ENCODE results near the gene ZMYM2. TPM values are rescaled to one million over a fixed set of nuclear protein-coding genes. Genes with fewer than 3 reads are reported as not detected.
A peak's percentile ranks its signal among the peaks of the same experiment; 100 is the strongest.

Gene ZMYM2
- total RNA-seq, 1 donor from 2014 or later: 134 TPM

GRCh38 chr13:20132052-20132634 lies 173.6 kb downstream of the ZMYM2 start:
- Mint-ChIP-seq H3K4me1 (peaks cover 3% of the 10 kb centered on the region), H3K36me3 (ENCODE audit: low read depth) (no peaks in the 10 kb centered on the region), H3K9me3 (no peaks in the 10 kb centered on the region), H3K27me3 (ENCODE audit: low read depth) (peaks cover 20% of the 10 kb centered on the region), H3K4me3 (no peak overlapping the region), H3K27ac (ENCODE audit: unreplicated experiment) (no peak overlapping the region)
- TF ChIP-seq, protein P1, sequence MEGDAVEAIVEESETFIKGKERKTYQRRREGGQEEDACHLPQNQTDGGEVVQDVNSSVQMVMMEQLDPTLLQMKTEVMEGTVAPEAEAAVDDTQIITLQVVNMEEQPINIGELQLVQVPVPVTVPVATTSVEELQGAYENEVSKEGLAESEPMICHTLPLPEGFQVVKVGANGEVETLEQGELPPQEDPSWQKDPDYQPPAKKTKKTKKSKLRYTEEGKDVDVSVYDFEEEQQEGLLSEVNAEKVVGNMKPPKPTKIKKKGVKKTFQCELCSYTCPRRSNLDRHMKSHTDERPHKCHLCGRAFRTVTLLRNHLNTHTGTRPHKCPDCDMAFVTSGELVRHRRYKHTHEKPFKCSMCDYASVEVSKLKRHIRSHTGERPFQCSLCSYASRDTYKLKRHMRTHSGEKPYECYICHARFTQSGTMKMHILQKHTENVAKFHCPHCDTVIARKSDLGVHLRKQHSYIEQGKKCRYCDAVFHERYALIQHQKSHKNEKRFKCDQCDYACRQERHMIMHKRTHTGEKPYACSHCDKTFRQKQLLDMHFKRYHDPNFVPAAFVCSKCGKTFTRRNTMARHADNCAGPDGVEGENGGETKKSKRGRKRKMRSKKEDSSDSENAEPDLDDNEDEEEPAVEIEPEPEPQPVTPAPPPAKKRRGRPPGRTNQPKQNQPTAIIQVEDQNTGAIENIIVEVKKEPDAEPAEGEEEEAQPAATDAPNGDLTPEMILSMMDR (conservative IDR thresholded peaks at IDR 0.05): no peak
- DNase-seq (ENCODE audit: low read depth, low spot score): no peak

DNA sequence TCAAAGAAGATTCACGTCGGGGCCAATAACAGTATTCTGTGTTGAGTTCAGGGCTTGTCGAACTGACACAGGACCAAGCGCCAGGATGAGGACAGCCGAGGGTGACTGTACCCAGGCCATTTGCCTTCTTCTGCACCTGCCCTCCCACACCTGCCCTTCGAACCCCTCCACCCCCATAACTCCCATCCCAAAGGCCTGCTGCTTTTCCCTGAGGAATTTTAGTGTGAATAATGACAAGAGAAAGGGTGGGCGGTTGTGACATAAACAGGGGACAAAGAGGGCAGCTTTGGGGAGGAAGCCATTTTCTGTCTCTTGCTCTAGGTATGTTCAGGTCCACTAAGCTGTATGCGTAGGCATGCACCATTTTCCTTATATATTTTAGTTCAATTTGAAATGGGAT lies 176.2 kb downstream of the ZMYM2 start:
- Mint-ChIP-seq H3K4me1 (peaks cover 3% of the 10 kb centered on the region), H3K9me3 (no peaks in the 10 kb centered on the region), H3K36me3 (ENCODE audit: low read depth) (no peaks in the 10 kb centered on the region), H3K4me3 (no peak overlapping the region), H3K27ac (ENCODE audit: unreplicated experiment) (no peak overlapping the region), H3K27me3 (ENCODE audit: low read depth) (peaks cover 30% of the 10 kb centered on the region)
- TF ChIP-seq, protein P1 (conservative IDR thresholded peaks at IDR 0.05): no peak
- no peak for DNase-seq (ENCODE audit: low read depth, low spot score)

DNA sequence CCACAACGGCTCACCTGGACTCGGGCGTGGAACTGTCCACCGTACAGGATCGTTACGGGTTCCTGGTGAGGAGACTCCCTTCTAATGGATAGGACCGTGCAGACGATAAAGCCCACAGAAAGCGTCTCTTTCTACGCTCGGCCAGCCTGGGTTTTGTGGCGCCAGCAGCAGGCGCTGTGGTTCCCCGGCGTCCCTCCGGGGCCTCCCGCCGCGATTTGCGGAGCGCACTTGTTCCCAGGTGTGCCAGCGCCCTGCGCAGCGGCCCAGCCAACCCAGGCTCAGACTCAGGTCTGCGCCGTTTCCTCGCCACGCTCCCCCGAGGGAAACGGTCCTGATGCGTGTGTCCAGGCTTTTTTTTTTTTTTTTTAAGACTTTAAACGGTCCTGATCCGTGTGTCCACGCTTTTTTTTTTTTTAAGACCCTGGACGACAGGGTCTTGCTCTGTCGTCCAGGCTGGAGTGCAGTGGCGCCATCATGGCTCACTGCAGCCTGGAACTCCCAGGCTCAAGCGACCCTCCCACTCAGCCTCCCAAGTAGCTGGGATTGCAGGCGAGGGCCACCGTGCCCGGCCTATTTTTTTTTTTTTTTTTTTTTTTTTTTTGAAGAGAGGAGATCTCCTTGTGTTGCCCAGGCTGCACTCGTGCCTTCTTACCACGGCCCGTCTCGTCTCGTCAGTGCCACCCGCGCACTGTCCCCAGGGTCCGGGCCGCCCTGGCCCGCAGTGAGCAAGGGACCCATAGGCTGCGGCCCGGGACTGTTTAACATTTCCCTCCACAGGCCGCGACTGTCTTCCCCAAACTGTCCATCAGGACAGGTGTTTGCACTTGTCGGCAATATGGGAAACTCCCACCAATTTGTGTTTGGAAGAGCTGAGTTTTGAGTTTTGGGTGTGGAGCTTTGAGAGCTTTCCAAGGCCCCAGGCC lies 178.5 kb downstream of the ZMYM2 start:
- Mint-ChIP-seq H3K4me1 (peaks cover 3% of the 10 kb centered on the region), H3K27me3 (ENCODE audit: low read depth) (peaks cover 30% of the 10 kb centered on the region), H3K27ac (ENCODE audit: unreplicated experiment) (no peak overlapping the region), H3K4me3 (no peak overlapping the region), H3K36me3 (ENCODE audit: low read depth) (no peaks in the 10 kb centered on the region), H3K9me3 (no peaks in the 10 kb centered on the region)
- TF ChIP-seq, protein P1 (conservative IDR thresholded peaks at IDR 0.05): peak; percentile 60
- peak; percentile 36 for DNase-seq (ENCODE audit: low read depth, low spot score)

- Mint-ChIP-seq H3K36me3 (ENCODE audit: low read depth) (no peaks in the 10 kb centered on the region), H3K4me3 (no peak overlapping the region), H3K4me1 (peaks cover 3% of the 10 kb centered on the region), H3K27ac (ENCODE audit: unreplicated experiment) (no peak overlapping the region), H3K9me3 (no peaks in the 10 kb centered on the region), H3K27me3 (ENCODE audit: low read depth) (peaks cover 28% of the 10 kb centered on the region)
- DNase-seq (ENCODE audit: low read depth, low spot score): no peak
- TF ChIP-seq, protein P1 (conservative IDR thresholded peaks at IDR 0.05): no peak
Measured at GRCh38 chr13:20137875-20138274, 179.3 kb downstream of the ZMYM2 start.

DNA sequence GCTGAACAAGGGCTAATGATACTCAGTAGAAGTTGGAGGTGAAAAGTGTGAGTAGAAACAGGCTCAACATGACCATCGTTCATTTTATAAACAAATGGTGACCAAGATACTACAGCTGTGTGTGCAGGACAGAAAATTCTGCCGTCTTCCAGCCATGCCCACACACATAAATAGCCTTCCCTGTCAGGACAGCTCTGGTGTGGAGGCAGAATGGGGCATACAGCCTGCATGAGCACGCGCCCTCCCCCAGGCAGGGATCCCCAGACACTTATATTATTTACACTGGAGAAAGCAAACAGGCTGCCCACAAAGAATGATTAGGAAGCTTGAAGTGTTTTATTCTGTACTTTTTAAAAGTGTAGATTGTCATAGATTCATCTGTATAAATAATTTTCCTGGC lies 182.0 kb downstream of the ZMYM2 start:
- Mint-ChIP-seq H3K4me1 (peaks cover 3% of the 10 kb centered on the region), H3K9me3 (no peaks in the 10 kb centered on the region), H3K27me3 (ENCODE audit: low read depth) (peaks cover 21% of the 10 kb centered on the region), H3K27ac (ENCODE audit: unreplicated experiment) (no peak overlapping the region), H3K36me3 (ENCODE audit: low read depth) (no peaks in the 10 kb centered on the region), H3K4me3 (no peak overlapping the region)
- DNase-seq (ENCODE audit: low read depth, low spot score): no peak
- TF ChIP-seq, protein P1 (conservative IDR thresholded peaks at IDR 0.05): no peak

Other genes with a start within 250 kb of the ZMYM2 start
- gene PSPC1, start 175.8 kb upstream of the ZMYM2 start, total RNA-seq: 81.1 and 85.3 TPM in 2 replicates
- 13.8 and 15.3 TPM in 2 replicates for gene ZMYM5, start 95.1 kb upstream of the ZMYM2 start, total RNA-seq
- gene GJA3, start 202.3 kb downstream of the ZMYM2 start, total RNA-seq: not detected in 2 replicates
- not detected in 2 replicates for gene GJB2, start 234.2 kb downstream of the ZMYM2 start, total RNA-seq

Data from neural crest cell (in vitro differentiated cells).